ENCODE results near the gene ENKUR. TPM values are rescaled to one million over a fixed set of nuclear protein-coding genes. Genes with fewer than 3 reads are reported as not detected.

The ENKUR gene
- total and polyA plus RNA-seq, 2 experiments from 2014 or later: 0.44 TPM; not detected in 1

GRCh38 chr10:25046641-25047040 lies 30.7 kb upstream of the ENKUR start:
- Mint-ChIP-seq H3K27ac (no peak overlapping the region), H3K4me3 (no peak overlapping the region), H3K4me1 (no peaks in the 10 kb centered on the region), H3K27me3 (ENCODE audit: insufficient read depth, low read depth, poor library complexity) (no peaks in the 10 kb centered on the region), H3K36me3 (ENCODE audit: low read depth) (no peaks in the 10 kb centered on the region; the same call in 2 of the 3 replicates), H3K9me3 (no peaks in the 10 kb centered on the region; the same call in 2 of the 3 replicates)
- TF ChIP-seq EZH2phosphoT487 (IDR thresholded peaks at IDR 0.05; ENCODE audit: unreplicated experiment): no peak
- no peak for TF ChIP-seq ETS1 (IDR thresholded peaks at IDR 0.05)
- TF ChIP-seq EZH2 (IDR thresholded peaks at IDR 0.05; ENCODE audit: low read depth, unreplicated experiment): no peak
- ATAC-seq (no peak), DNase-seq (ENCODE audit: low spot score) (no peak)
- Histone ChIP-seq H3K4me2 (no peak overlapping the region), H3K27me3 (ENCODE audit: insufficient read depth) (no peaks in the 10 kb centered on the region), H3K4me3 (no peak overlapping the region), H3K9me2 (ENCODE audit: insufficient read depth) (no peaks in the 10 kb centered on the region; the same call in 1 of the 2 replicates), H4K20me1 (replicated peaks; ENCODE audit: insufficient read depth) (no peaks in the 10 kb centered on the region), H3K36me3 (ENCODE audit: insufficient read depth) (no peaks in the 10 kb centered on the region), H3K27ac (ENCODE audit: low read depth) (no peak overlapping the region), H3F3A (replicated peaks; ENCODE audit: low read depth) (no peaks in the 10 kb centered on the region), H3K79me2 (replicated peaks; ENCODE audit: insufficient read depth) (no peaks in the 10 kb centered on the region), H2AFZ (no peak overlapping the region), H3K4me1 (ENCODE audit: insufficient read depth) (no peaks in the 10 kb centered on the region)

GRCh38 chr10:25039531-25039930 lies 23.6 kb upstream of the ENKUR start:
- Histone ChIP-seq H4K20me1 (replicated peaks; ENCODE audit: insufficient read depth) (no peaks in the 10 kb centered on the region), H2AFZ (peak overlapping the region; percentile 5; the same call in 1 of the 2 replicates), H3K79me2 (replicated peaks; ENCODE audit: insufficient read depth) (no peaks in the 10 kb centered on the region), H3F3A (replicated peaks; ENCODE audit: low read depth) (no peaks in the 10 kb centered on the region), H3K4me3 (no peak overlapping the region), H3K4me1 (ENCODE audit: insufficient read depth) (no peaks in the 10 kb centered on the region), H3K9me2 (ENCODE audit: insufficient read depth) (no peaks in the 10 kb centered on the region), H3K36me3 (ENCODE audit: insufficient read depth) (no peaks in the 10 kb centered on the region), H3K27me3 (ENCODE audit: insufficient read depth) (no peaks in the 10 kb centered on the region), H3K4me2 (no peak overlapping the region), H3K27ac (ENCODE audit: low read depth) (no peak overlapping the region)
- no peak for TF ChIP-seq CTCF (conservative IDR thresholded peaks at IDR 0.05; ENCODE audit: low read depth in 2 of 2)
- Mint-ChIP-seq H3K27ac (no peak overlapping the region), H3K36me3 (ENCODE audit: low read depth) (no peaks in the 10 kb centered on the region), H3K27me3 (ENCODE audit: insufficient read depth, low read depth, poor library complexity) (no peaks in the 10 kb centered on the region), H3K4me1 (no peaks in the 10 kb centered on the region), H3K9me3 (no peaks in the 10 kb centered on the region), H3K4me3 (no peak overlapping the region)
- ATAC-seq: no peak
- no peak for DNase-seq (ENCODE audit: low spot score)

GRCh38 chr10:25038325-25038724 lies 22.4 kb upstream of the ENKUR start:
- Mint-ChIP-seq H3K9me3 (no peaks in the 10 kb centered on the region), H3K4me1 (no peaks in the 10 kb centered on the region), H3K27me3 (ENCODE audit: insufficient read depth, low read depth, poor library complexity) (no peaks in the 10 kb centered on the region), H3K27ac (no peak overlapping the region), H3K36me3 (ENCODE audit: low read depth) (no peaks in the 10 kb centered on the region), H3K4me3 (no peak overlapping the region)
- H3K79me2 ChIP-seq (replicated peaks; ENCODE audit: insufficient read depth): no peaks in the 10 kb centered on the region
- H3K27ac ChIP-seq (ENCODE audit: low read depth): no peak overlapping the region
- DNase-seq (ENCODE audit: low spot score) (no peak), ATAC-seq (no peak)
- no peaks in the 10 kb centered on the region for H3K4me1 ChIP-seq (ENCODE audit: insufficient read depth)
- no peak overlapping the region for H3K4me3 ChIP-seq
- no peaks in the 10 kb centered on the region for H3K27me3 ChIP-seq (ENCODE audit: insufficient read depth)
- no peaks in the 10 kb centered on the region for H3F3A ChIP-seq (replicated peaks; ENCODE audit: low read depth)
- H3K9me2 ChIP-seq (ENCODE audit: insufficient read depth): no peaks in the 10 kb centered on the region
- no peak overlapping the region for H2AFZ ChIP-seq
- H3K4me2 ChIP-seq: no peak overlapping the region
- no peaks in the 10 kb centered on the region for H3K36me3 ChIP-seq (ENCODE audit: insufficient read depth)
- H4K20me1 ChIP-seq (replicated peaks; ENCODE audit: insufficient read depth): no peaks in the 10 kb centered on the region
- TF ChIP-seq CREB1 (CRISPR knock-in tag; IDR thresholded peaks at IDR 0.05; ENCODE audit: low read depth): no peak
- no peak for TF ChIP-seq POLR2AphosphoS5 (IDR thresholded peaks at IDR 0.05; ENCODE audit: low read depth)
- no peak for TF ChIP-seq JUNB (IDR thresholded peaks at IDR 0.05; ENCODE audit: unreplicated experiment)
- no peak for TF ChIP-seq CTCF (conservative IDR thresholded peaks at IDR 0.05; ENCODE audit: low read depth in 2 of 2)
- no peak for TF ChIP-seq NANOG (IDR thresholded peaks at IDR 0.05; ENCODE audit: borderline replicate concordance)
- TF ChIP-seq REST (IDR thresholded peaks at IDR 0.05; ENCODE audit: unreplicated experiment): no peak
- no peak for TF ChIP-seq ZNF331 (CRISPR knock-in tag; IDR thresholded peaks at IDR 0.05; ENCODE audit: low read depth)

Data from GM23338 (cell line).